ENCODE results near the gene ADAT3.

Gene ADAT3

DNA sequence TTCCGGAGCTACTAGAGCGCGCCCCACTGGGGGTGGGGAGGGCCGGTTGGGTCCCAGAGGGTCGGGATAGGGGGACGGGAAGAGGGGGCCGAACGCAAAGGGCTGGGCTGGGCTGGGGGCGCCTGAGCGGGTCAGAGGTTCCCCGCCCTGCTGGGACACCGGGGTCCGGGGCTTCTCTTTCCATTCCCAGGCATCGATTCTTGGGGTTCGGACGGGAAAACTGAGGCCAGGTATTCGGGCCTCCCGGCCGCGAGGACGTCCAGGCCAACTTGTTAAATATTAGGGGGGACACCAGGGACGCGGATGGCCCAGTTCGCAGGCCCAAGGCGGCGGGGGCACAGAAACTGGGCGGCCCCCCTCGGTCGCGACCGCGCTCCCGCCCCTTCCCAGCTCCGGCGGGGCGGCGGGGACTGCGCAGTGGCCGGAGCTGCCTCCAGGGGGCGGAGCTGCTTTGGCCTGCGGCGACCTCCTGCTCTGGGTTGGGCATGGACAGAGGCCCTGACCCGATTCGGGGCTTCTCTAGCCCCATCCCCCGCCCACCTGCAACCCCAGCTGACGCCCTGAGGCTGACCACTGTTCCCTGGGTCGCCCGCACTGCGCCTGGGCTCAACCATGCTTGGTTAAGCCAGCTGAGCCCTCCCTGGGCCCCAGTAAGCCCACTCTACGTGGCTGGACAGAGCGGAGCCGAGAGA lies 40.6 kb upstream of the ADAT3 start:
- H3K36me3 ChIP-seq (ENCODE audit: insufficient read depth, low read length) = no peaks in the 10 kb centered on the region
- DNase-seq (ENCODE audit: low read depth, low spot score) = no peak
- H3K4me3 ChIP-seq = peak overlapping the region; percentile 96
- H3K27ac ChIP-seq = peak overlapping the region; percentile 96
- TF ChIP-seq POLR2AphosphoS5 (IDR thresholded peaks at IDR 0.05; ENCODE audit: borderline replicate concordance, low read depth, low read length) (peak; percentile 18; the same call in 1 of the 2 replicates), FOXP2 (optimal IDR thresholded peaks at IDR 0.05; ENCODE audit: control extremely low read depth, extremely low read length, insufficient read depth) (no peak)
- no peaks in the 10 kb centered on the region for H3K9me3 ChIP-seq (ENCODE audit: low read depth, low read length)
- peak overlapping the region; percentile 98 for H3K9ac ChIP-seq (ENCODE audit: insufficient read length)

GRCh38 chr19:1865172-1866010 lies 39.8 kb upstream of the ADAT3 start:
- H3K4me3 ChIP-seq = peak overlapping the region; percentile 96
- peak overlapping the region; percentile 98 for H3K9ac ChIP-seq (ENCODE audit: insufficient read length)
- H3K27ac ChIP-seq = peak overlapping the region; percentile 96; the same call in 1 of the 2 replicates
- TF ChIP-seq FOXP2 (optimal IDR thresholded peaks at IDR 0.05; ENCODE audit: control extremely low read depth, extremely low read length, insufficient read depth) (no peak), EZH2 (IDR thresholded peaks at IDR 0.05) (no peak), POLR2AphosphoS5 (IDR thresholded peaks at IDR 0.05; ENCODE audit: borderline replicate concordance, low read depth, low read length) (no peak)
- no peak for DNase-seq (ENCODE audit: low read depth, low spot score)
- no peaks in the 10 kb centered on the region for H3K9me3 ChIP-seq (ENCODE audit: low read depth, low read length)
- H3K36me3 ChIP-seq (ENCODE audit: insufficient read depth, low read length) = no peaks in the 10 kb centered on the region

DNA sequence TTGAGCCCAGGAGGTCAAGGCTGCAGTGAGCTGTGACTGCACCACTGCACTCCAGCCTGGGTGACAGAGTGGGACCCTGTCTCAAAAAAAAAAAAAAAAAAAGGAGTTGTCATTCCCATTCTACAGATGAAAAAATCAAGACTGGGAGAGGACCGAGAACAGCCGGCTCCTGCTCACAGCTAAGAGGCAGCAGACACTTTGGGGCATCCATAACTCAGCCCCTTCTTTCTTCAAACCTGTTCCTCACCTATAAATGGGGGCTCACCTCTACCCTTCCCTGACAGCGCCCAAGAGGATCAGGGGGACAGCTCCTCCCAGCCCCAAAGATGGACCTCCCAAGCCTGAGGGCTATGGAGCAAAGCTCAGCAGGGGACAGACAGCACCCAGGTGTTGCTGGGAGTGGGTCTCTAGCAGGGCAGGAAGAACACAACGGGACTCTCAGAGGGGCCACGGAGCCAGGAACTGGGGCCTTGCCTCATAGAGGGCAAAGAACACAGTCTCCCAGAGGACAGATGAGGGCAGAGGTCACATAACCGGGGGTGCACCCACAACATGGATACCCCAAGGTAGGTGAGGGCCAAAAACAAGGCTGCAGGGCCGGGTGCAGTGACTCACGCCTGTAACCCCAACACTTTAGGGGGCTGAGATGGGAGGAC lies 38.4 kb upstream of the ADAT3 start:
- Histone ChIP-seq H3K9me3 (ENCODE audit: low read depth, low read length) (no peaks in the 10 kb centered on the region), H3K9ac (ENCODE audit: insufficient read length) (no peak overlapping the region), H3K4me3 (no peak overlapping the region), H3K36me3 (ENCODE audit: insufficient read depth, low read length) (no peaks in the 10 kb centered on the region; the same call in 1 of the 2 replicates), H3K27ac (no peak overlapping the region)
- TF ChIP-seq POLR2AphosphoS5 (IDR thresholded peaks at IDR 0.05; ENCODE audit: borderline replicate concordance, low read depth, low read length) (no peak), FOXP2 (optimal IDR thresholded peaks at IDR 0.05; ENCODE audit: control extremely low read depth, extremely low read length, insufficient read depth) (no peak), EZH2 (IDR thresholded peaks at IDR 0.05) (no peak)
- DNase-seq (ENCODE audit: low read depth, low spot score) = no peak

- Histone ChIP-seq H3K27ac (no peak overlapping the region), H3K9ac (ENCODE audit: insufficient read length) (no peak overlapping the region), H3K36me3 (ENCODE audit: insufficient read depth, low read length) (peaks cover 2% of the 10 kb centered on the region; the same call in 1 of the 2 replicates), H3K4me3 (no peak overlapping the region), H3K9me3 (ENCODE audit: low read depth, low read length) (no peaks in the 10 kb centered on the region)
- TF ChIP-seq FOXP2 (optimal IDR thresholded peaks at IDR 0.05; ENCODE audit: control extremely low read depth, extremely low read length, insufficient read depth) (no peak), EZH2 (IDR thresholded peaks at IDR 0.05) (no peak), POLR2AphosphoS5 (IDR thresholded peaks at IDR 0.05; ENCODE audit: borderline replicate concordance, low read depth, low read length) (no peak)
- no peak for DNase-seq (ENCODE audit: low read depth, low spot score)
Observed at GRCh38 chr19:1867349-1867724, 37.9 kb upstream of the ADAT3 start.

DNA sequence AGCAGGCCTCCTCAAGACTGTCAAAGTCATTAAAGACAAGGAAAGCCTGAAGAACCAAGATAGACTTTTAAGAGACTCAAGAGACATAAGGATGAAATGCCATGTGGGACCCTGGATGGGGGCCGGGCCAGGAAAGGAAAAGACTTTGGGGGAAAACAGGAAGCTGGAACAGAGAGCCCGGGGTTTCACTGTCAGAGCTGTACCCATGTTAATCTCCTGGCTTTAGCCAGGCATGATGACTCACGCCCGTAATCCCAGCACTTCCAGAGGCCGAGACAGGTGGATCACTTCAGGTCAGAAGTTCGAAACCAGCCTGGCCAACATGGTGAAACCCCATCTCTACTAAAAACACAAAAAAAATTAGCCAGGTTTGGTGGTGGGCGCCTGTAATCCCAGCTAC lies 36.2 kb upstream of the ADAT3 start:
- H3K36me3 ChIP-seq (ENCODE audit: insufficient read depth, low read length) = peaks cover 4% of the 10 kb centered on the region; the same call in 1 of the 2 replicates
- H3K9me3 ChIP-seq (ENCODE audit: low read depth, low read length) = no peaks in the 10 kb centered on the region
- H3K9ac ChIP-seq (ENCODE audit: insufficient read length) = no peak overlapping the region
- H3K27ac ChIP-seq = peak overlapping the region; percentile 42; the same call in 1 of the 2 replicates
- no peak overlapping the region for H3K4me3 ChIP-seq
- no peak for TF ChIP-seq EZH2 (IDR thresholded peaks at IDR 0.05)
- TF ChIP-seq FOXP2 (optimal IDR thresholded peaks at IDR 0.05; ENCODE audit: control extremely low read depth, extremely low read length, insufficient read depth) = no peak
- no peak for TF ChIP-seq POLR2AphosphoS5 (IDR thresholded peaks at IDR 0.05; ENCODE audit: borderline replicate concordance, low read depth, low read length)
- no peak for DNase-seq (ENCODE audit: low read depth, low spot score)

GRCh38 chr19:1871140-1871597 lies 34.0 kb upstream of the ADAT3 start:
- peaks cover 4% of the 10 kb centered on the region; the same call in 1 of the 2 replicates for H3K36me3 ChIP-seq (ENCODE audit: insufficient read depth, low read length)
- H3K27ac ChIP-seq = no peak overlapping the region
- no peak overlapping the region for H3K4me3 ChIP-seq
- H3K9ac ChIP-seq (ENCODE audit: insufficient read length) = no peak overlapping the region
- no peak for TF ChIP-seq POLR2AphosphoS5 (IDR thresholded peaks at IDR 0.05; ENCODE audit: borderline replicate concordance, low read depth, low read length)
- TF ChIP-seq FOXP2 (optimal IDR thresholded peaks at IDR 0.05; ENCODE audit: control extremely low read depth, extremely low read length, insufficient read depth) = no peak
- TF ChIP-seq EZH2 (IDR thresholded peaks at IDR 0.05) = no peak
- DNase-seq (ENCODE audit: low read depth, low spot score) = no peak
- H3K9me3 ChIP-seq (ENCODE audit: low read depth, low read length) = no peaks in the 10 kb centered on the region

- DNase-seq (ENCODE audit: low read depth, low spot score) = no peak
- TF ChIP-seq EZH2 (IDR thresholded peaks at IDR 0.05) (no peak), FOXP2 (optimal IDR thresholded peaks at IDR 0.05; ENCODE audit: control extremely low read depth, extremely low read length, insufficient read depth) (no peak), POLR2AphosphoS5 (IDR thresholded peaks at IDR 0.05; ENCODE audit: borderline replicate concordance, low read depth, low read length) (no peak)
- Histone ChIP-seq H3K9me3 (ENCODE audit: low read depth, low read length) (no peaks in the 10 kb centered on the region), H3K27ac (no peak overlapping the region), H3K4me3 (no peak overlapping the region), H3K9ac (ENCODE audit: insufficient read length) (no peak overlapping the region), H3K36me3 (ENCODE audit: insufficient read depth, low read length) (peaks cover 4% of the 10 kb centered on the region; the same call in 1 of the 2 replicates)
Observed at GRCh38 chr19:1871630-1872029, 33.6 kb upstream of the ADAT3 start.
